ENCODE measurements around the gene CNOT6.

The CNOT6 gene

DNA sequence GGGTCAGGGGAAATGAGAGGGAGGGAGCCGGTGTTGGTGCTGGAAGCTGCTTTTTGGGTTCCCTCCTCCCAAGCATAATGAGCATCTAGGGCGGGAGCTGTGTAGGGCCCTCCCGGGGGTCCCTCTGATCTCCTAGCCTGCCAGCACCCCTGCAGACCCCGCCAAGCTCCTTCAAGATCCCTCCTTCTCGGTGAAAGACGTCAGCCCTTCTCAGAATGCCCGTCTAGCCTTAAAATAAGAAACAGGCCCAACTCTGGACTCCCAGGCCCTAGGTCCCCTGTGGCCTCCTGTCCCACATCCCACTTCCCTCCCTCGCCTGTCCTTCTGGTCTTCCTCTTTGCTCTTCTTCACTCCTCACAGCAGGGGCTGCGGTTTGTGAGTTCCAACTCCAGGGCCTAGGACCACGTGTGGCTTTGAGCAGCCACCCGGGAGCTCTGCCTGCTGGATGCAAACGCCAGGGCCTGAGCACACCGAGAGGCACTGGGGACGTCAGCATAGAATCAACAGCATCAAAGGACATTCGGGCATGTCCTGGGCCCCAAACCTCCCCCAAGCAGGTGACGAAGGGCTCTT, 105.9 kb downstream of the CNOT6 start:
- no peak for TF ChIP-seq ZFX (IDR thresholded peaks at IDR 0.05)
- TF ChIP-seq, protein P1, sequence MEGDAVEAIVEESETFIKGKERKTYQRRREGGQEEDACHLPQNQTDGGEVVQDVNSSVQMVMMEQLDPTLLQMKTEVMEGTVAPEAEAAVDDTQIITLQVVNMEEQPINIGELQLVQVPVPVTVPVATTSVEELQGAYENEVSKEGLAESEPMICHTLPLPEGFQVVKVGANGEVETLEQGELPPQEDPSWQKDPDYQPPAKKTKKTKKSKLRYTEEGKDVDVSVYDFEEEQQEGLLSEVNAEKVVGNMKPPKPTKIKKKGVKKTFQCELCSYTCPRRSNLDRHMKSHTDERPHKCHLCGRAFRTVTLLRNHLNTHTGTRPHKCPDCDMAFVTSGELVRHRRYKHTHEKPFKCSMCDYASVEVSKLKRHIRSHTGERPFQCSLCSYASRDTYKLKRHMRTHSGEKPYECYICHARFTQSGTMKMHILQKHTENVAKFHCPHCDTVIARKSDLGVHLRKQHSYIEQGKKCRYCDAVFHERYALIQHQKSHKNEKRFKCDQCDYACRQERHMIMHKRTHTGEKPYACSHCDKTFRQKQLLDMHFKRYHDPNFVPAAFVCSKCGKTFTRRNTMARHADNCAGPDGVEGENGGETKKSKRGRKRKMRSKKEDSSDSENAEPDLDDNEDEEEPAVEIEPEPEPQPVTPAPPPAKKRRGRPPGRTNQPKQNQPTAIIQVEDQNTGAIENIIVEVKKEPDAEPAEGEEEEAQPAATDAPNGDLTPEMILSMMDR (conservative IDR thresholded peaks at IDR 0.05): no peak
- H3K27ac ChIP-seq: no peak overlapping the region

DNA sequence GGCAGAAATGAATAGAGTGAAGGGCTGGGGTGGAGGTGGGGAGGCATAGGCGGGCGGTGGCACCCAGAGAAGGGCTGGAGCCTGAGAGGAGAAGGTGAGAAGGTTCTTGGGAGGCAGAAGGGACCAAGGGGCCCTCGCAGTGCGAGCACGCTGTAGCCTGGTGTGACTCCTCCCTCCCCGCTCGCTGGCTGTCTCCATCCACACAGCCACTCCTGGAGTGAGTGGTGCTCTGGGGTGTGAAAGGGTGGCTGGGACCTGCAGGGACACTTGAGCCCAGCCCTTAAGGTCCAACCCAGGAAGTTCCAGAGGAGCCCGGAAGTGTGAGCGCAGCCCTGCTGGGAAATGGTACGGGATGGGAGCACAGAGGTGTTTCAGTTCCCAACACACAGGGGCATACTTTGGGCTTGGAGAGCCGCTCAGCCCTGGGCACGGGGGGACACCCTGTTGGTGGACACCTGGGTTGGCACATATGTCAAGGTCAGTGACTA, 106.4 kb downstream of the CNOT6 start:
- TF ChIP-seq, protein P1 (conservative IDR thresholded peaks at IDR 0.05): no peak
- no peak for TF ChIP-seq ZFX (IDR thresholded peaks at IDR 0.05)

DNA sequence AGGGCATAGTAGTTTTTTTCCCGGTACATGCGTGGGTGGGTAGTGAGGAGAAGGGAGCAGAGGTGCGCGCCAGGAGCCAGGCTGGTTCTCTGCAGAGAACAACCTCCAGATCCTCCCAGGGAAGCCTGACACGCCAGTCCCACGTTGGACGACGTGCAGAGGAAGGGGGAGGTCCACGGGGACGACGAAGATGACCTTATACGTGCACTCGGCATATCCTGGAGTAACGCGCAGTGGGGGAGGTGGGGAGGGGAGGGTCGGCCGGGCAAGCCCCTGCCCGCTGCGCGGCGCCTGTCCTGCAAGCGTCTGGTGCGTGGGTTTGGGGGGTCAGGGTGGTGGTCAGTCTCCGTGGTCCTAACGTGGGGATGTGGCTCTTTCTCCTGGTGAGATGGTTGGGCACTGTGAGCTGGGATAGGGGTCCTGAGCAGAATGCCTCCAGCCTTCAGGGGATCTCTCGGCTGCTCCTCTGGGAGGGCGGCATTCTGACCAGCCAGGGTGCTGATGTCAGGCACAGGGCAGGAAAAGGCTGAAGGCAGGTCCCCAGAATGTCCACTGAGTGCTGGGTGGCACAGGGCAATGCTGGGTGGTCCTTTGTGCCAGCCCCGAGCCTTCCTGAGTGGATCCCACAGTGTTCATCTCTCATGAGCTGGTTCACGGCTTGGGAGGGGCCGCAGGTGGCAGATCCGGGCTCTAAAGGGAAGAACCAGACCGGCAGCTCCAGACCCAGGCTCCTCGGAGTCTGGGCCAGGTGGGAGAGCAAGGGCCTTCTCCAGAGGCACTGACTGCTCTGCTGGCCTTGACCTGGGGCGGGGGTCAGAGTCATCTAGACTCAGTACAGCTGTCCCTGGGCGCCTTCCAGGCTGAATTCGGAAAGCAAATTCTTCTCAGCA, 107.7 kb downstream of the CNOT6 start:
- H3K27ac ChIP-seq: no peak overlapping the region

More for the DNA sequence above, 106.4 kb downstream of the CNOT6 start:
- no peak overlapping the region for H3K27ac ChIP-seq

DNA sequence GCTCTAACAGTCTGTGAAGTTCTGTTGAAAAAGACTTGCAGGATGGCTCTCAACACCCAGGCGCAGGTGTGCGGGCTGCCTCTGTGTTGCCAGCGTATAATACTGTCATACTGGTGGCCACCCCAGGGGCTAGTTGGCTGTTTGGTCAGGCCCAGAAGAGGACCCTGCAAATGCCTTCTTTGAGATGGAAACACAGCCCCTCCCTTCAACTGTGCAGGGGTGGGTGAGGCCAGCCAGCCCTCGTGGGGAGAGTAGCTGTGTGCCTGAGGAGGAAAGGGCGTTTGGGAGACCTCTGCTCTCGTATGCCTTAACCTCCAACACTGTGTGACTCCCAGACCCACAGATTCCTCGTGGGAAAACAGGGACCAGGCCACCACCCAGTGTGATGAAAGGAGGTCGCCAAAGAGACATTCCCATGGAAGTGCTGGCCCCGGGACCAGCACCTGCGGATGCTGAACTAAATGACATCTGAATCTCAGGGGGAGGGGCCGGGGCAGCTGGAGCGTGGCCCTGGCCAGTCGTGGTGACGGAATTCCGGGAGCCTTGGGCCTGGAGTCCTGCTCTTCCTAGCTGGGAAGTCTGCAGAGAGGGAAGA, 108.4 kb downstream of the CNOT6 start:
- no peak overlapping the region for H3K27ac ChIP-seq
- TF ChIP-seq, protein P1 (conservative IDR thresholded peaks at IDR 0.05): no peak
- TF ChIP-seq ZFX (IDR thresholded peaks at IDR 0.05): no peak

More for the DNA sequence above, 107.7 kb downstream of the CNOT6 start:
- no peak for TF ChIP-seq ZFX (IDR thresholded peaks at IDR 0.05)
- TF ChIP-seq, protein P1 (conservative IDR thresholded peaks at IDR 0.05): no peak

DNA sequence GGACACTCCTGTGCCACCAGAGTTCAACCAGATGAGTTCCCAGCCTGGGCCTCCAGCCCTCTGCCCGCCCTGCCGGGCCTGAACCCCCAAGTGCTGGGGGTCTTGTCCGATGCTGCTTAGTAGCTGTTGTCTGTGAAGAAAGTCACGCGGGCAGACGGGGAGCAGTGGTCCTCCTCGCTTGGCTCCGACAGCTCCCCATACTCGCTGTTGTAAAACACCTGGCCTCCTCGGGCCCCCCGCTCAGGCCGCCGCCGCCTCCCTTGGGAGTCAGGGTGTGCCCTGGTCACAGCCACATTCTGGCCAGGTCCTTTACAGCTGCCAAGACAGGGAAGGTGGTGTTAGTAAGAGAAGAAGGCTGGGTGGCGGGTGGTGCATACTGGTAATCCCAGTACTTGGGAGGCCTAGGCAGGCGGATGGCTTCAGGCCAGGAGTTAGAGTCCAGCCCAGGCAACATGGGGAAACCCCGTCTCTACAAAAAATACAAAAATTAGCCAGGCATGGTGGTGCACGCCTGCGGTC, 109.0 kb downstream of the CNOT6 start:
- no peak for TF ChIP-seq ZFX (IDR thresholded peaks at IDR 0.05)
- TF ChIP-seq, protein P1 (conservative IDR thresholded peaks at IDR 0.05): no peak
- no peak overlapping the region for H3K27ac ChIP-seq

DNA sequence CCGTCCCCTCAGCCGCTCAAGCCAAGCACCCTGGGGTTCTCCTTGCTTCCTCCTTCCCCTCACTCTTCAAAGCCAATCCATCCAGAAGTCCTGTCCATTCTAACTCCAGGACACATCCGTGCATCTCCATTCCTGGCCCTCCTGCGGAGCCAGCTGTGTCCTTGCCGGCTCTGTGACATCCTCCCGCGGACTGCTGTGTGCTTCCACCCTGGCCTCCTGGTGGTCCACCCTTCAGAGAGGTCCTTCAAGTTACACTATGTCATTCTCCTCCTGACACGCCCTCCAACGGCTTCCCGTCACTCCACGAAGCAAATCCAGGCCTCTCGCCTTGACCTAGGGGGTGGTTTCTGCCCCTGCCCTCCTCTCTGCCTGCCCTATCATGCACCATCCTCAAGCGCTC, 110.1 kb downstream of the CNOT6 start:
- no peak overlapping the region for H3K27ac ChIP-seq
- TF ChIP-seq, protein P1 (conservative IDR thresholded peaks at IDR 0.05): no peak
- TF ChIP-seq ZFX (IDR thresholded peaks at IDR 0.05): no peak
